H1 (cell line): ENCODE data around the gene TTYH2.

Experiments used
- CBX5 ChIP-seq: fragments of 300-800, 300-1000 bp; sonication (generic); IDR thresholded peaks from 2 replicates; pipeline ENCODE4 v1.7.1; 2016; ENCODE audit warnings: antibody characterized with exemption, low read length, low read depth
- CEBPB ChIP-seq: IDR thresholded peaks from 2 replicates; pipeline ENCODE4 v1.6.1; 2012; ENCODE audit warnings: low read depth, low read length
- EP300 ChIP-seq, 2 experiments: IDR thresholded peaks; 1 replicate in 1 of 2; 2 replicates in 1 of 2; pipeline ENCODE4 v1.6.1; 2011 to 2012; ENCODE audit warnings: low read depth in 2 of 2, low read length in 2 of 2, mild to moderate bottlenecking in 2 of 2, borderline replicate concordance in 1 of 2, inconsistent platforms in 1 of 2, moderate library complexity in 1 of 2
- EZH2 ChIP-seq: fragments of 200-600 bp; sonication (generic); IDR thresholded peaks from 2 replicates; pipeline ENCODE4 v1.7.1; 2012; ENCODE audit warnings: low read depth, mild to moderate bottlenecking, moderate library complexity, low read length, inconsistent platforms; ENCODE audit not compliant: severe bottlenecking
- HDAC6 ChIP-seq: IDR thresholded peaks from one replicate; pipeline ENCODE4 v1.7.1; 2012; ENCODE audit warnings: low read depth, mild to moderate bottlenecking, inconsistent platforms, low read length, moderate library complexity
- POLR2A ChIP-seq, 2 experiments: IDR thresholded peaks; 1 replicate in 1 of 2; 2 replicates in 1 of 2; pipeline ENCODE4 v1.6.1; 2011; ENCODE audit warnings: low read depth in 2 of 2, low read length in 2 of 2, mild to moderate bottlenecking in 2 of 2; ENCODE audit errors: control extremely low read depth in 1 of 2
- POLR2AphosphoS5 ChIP-seq: IDR thresholded peaks from 2 replicates; pipeline ENCODE4 v1.6.1; 2011; ENCODE audit warnings: low read depth, low read length
- RFX5 ChIP-seq: IDR thresholded peaks from 2 replicates; pipeline ENCODE4 v1.6.1; 2011; ENCODE audit warnings: low read depth, low read length, improper control_type of control experiment, borderline replicate concordance
- SIN3A ChIP-seq, 2 experiments: IDR thresholded peaks in 1 of 2; conservative IDR thresholded peaks in 1 of 2; 2 replicates each; pipeline ENCODE4 v1.6.1; 2011 to 2012; ENCODE audit warnings: low read length in 2 of 2, improper control_type of control experiment in 1 of 2, low read depth in 1 of 2, mild to moderate bottlenecking in 1 of 2
- TF ChIP-seq, protein P1 (sequence below), 3 experiments: IDR thresholded peaks; 1 replicate in 2 of 3; 2 replicates in 1 of 3; pipeline versions ENCODE4 v1.5.1 to v1.6.1; 2011; ENCODE audit warnings: low read length in 3 of 3, mild to moderate bottlenecking in 3 of 3, inconsistent platforms in 2 of 3, low read depth in 1 of 3, moderate library complexity in 1 of 3; ENCODE audit not compliant: insufficient read depth in 1 of 3; ENCODE audit errors: control extremely low read depth in 1 of 3
- TF ChIP-seq, protein P2 (sequence below): IDR thresholded peaks from 2 replicates; pipeline ENCODE4 v1.6.1; 2012; ENCODE audit warnings: low read length, inconsistent platforms

DNA sequence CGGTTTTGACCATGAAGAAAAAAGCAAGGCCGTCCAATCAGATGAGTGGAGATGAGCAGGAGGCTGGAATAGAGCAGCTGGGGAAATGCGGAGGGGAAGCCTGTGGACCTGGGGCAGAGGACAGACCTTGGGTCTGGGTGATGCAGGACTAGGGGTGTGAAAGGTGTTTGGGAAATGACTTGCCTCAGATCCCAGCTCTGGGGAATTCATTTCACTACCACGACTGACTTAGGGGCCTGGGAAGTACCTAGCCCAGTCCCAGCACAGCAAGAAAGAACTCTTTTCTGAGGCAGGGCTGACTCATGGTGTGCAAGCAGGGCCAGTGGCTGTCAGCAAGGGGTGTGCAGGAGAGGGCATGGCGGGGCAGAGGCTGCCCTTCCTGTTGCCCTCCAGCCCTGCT is 75.4 kb downstream of the TTYH2 start:
- TF ChIP-seq SIN3A (conservative IDR thresholded peaks at IDR 0.05 in 1 of 2, IDR thresholded peaks at IDR 0.05 in 1 of 2; ENCODE audit: low read depth in 1 of 2, low read length in 2 of 2) (no peak), CBX5 (no peak), CEBPB (no peak), POLR2AphosphoS5 (no peak), EP300 (IDR thresholded peaks at IDR 0.05; ENCODE audit: borderline replicate concordance in 1 of 2, low read depth in 2 of 2, low read length in 2 of 2) (no peak), POLR2A (IDR thresholded peaks at IDR 0.05; ENCODE audit: control extremely low read depth in 1 of 2, low read depth in 2 of 2, low read length in 2 of 2) (no peak), EZH2 (no peak), RFX5 (no peak), HDAC6 (no peak)
- TF ChIP-seq, protein P1, sequence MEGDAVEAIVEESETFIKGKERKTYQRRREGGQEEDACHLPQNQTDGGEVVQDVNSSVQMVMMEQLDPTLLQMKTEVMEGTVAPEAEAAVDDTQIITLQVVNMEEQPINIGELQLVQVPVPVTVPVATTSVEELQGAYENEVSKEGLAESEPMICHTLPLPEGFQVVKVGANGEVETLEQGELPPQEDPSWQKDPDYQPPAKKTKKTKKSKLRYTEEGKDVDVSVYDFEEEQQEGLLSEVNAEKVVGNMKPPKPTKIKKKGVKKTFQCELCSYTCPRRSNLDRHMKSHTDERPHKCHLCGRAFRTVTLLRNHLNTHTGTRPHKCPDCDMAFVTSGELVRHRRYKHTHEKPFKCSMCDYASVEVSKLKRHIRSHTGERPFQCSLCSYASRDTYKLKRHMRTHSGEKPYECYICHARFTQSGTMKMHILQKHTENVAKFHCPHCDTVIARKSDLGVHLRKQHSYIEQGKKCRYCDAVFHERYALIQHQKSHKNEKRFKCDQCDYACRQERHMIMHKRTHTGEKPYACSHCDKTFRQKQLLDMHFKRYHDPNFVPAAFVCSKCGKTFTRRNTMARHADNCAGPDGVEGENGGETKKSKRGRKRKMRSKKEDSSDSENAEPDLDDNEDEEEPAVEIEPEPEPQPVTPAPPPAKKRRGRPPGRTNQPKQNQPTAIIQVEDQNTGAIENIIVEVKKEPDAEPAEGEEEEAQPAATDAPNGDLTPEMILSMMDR (IDR thresholded peaks at IDR 0.05; ENCODE audit: control extremely low read depth in 1 of 3, insufficient read depth in 1 of 3, low read depth in 1 of 3, low read length in 3 of 3) = no peak
- TF ChIP-seq, protein P2, sequence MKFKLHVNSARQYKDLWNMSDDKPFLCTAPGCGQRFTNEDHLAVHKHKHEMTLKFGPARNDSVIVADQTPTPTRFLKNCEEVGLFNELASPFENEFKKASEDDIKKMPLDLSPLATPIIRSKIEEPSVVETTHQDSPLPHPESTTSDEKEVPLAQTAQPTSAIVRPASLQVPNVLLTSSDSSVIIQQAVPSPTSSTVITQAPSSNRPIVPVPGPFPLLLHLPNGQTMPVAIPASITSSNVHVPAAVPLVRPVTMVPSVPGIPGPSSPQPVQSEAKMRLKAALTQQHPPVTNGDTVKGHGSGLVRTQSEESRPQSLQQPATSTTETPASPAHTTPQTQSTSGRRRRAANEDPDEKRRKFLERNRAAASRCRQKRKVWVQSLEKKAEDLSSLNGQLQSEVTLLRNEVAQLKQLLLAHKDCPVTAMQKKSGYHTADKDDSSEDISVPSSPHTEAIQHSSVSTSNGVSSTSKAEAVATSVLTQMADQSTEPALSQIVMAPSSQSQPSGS = no peak
